Stimulated activated CD8-positive, alpha-beta memory T cell treated with anti-CD3 and anti-CD28 coated beads, Interleukin-2, amount 100 ng/mL, for 48 hours (primary cell): ENCODE results near the gene CCDC178.
"Not testable (repeated sequence)": the region's sequence is repeated elsewhere in the genome, so short reads cannot be mapped to it uniquely, and the experiment has no call there.

ENCODE experiments used
- DNase-seq, 2 donors: peaks; one replicate each; pipeline ENCODE4 v3.0.0-alpha.2; 2020; ENCODE audit warnings: low read depth in 2 of 2

The CCDC178 gene

DNA sequence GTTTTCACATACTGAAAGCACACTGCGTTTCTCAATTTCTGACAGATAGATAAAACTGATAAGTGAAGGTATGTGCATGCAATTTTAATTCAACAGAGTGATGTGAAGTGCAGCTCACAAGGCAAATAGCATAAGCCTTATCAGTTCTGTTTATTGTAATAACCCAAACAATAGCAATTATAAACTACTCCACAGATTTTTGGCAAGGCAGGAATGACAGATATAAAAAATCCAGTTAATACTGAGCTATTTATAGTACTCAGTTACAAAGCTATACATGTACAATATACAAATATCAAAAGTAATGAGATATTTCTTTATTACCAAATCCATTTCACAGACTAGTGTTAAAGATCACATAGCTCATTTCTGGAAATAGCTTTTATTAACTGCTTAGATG is 456.8 kb downstream of the CCDC178 start:
- no peak for DNase-seq

DNA sequence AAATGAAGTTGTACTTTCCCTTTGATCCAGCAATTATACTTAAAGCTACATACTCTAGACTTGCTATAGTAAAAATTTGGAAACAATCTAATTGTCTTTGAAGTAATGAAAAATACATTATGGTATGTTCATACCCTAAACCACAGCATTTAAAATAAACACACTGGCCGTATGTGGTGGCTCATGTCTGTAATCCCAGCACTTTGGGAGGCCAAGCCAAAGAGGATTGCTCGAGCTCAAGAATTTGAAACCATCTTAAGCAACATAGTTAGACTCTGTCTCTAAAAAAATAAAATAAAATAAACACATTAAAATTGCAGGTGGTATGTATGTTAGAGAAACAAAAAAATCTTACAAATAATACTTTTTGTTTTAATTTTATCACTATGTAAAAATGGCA is 459.6 kb downstream of the CCDC178 start:
- no peak for DNase-seq

DNA sequence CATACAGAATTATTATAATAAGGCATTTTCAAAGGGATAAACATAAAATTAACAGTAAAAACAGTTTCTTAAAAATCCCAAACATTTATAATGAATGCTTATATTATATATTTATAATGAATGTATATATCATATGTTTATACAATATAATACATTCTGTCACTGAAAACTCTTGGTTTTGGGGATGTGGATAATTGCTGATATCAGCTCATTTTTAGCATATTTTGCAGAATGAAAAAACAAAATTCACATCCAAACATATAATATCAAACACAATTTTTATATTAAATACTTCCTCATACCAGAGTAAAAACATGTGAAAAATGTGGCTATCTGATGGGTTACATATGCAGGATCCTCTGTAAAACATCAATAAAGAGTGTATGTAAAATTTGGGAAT is 465.0 kb downstream of the CCDC178 start:
- no peak for DNase-seq

DNA sequence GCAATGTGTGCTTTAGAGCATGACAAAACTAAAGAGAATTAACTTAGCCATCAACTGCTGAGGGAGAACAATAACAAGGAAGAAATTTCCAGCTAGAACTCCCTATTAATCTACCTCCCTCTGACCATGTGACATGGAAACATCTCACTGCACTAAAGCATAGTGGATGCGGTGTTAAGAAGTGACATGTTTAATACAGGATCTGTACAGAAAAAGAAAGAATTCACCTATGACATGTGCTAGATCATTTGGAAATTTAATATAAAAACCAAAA is 465.4 kb downstream of the CCDC178 start:
- DNase-seq: no peak

DNA sequence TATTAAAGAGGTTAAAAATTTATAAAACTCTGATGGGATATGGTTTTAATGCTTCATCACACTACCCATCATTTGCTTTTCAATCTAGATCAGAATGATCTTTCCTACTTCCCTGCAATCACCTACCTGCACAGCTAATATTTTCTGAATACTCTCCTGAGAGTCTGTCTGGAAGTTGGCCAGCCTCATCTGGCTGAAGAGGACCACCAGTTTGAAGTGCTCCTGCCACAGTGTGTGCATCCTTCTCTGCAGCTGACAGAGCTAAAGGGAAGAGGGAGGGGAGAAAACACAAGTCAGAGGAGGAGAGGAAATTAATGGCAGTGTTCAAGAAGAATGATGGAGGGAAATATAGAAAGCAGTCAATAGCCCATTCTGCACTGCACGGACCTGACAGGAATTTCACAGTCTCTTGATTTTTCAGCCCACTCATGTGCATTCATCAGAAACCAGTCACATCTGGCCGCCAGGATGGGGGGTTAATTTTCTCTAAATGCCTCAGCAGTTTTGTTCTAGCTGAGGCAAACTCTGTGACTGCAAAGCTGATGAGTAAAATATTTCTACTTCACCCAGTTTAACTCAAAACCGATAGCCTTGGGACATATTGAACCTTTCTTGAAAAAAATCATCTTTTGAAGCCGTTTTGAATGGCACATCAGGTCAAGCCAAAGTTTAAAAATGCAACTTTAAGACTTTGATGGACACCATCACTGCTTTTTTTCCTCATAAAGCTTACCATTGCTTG is 465.9 kb downstream of the CCDC178 start:
- DNase-seq: no peak

DNA sequence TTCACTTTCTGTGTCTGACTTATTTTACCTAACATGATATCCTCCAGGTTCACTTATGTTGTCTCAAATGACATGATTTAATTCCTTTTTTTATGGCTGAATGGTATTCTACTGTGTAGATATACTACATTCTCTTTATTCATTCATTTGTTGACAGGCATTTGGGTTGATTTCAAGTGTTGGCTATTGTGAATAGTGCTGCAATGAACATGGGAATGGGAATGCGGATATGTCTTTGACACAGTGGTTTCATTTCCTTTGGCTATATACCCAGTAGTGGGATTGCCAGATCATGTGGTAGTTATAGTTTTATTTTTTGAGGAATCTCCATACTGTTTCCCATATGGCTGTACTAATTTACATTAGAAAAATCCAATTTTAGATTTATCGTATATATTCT is 472.3 kb downstream of the CCDC178 start:
- no peak for DNase-seq

DNA sequence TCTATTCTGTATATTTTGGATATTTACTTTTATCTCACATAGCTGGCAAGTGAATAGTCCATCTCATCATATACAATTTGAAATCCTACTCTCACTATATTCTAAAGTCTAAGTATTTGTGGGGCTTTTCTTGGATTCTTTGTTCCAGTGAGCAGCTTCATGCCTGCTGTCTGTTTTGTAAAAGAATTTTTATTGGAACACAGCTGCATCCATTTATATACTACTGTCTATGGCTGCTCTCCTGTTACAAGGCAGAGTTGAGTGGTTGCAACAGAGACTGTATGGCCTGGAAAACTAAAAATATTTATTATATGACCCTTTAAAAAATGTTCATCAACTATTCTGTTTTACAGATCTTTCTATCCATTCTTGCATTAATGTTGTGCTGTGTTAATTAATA is 474.4 kb downstream of the CCDC178 start:
- no peak for DNase-seq

DNA sequence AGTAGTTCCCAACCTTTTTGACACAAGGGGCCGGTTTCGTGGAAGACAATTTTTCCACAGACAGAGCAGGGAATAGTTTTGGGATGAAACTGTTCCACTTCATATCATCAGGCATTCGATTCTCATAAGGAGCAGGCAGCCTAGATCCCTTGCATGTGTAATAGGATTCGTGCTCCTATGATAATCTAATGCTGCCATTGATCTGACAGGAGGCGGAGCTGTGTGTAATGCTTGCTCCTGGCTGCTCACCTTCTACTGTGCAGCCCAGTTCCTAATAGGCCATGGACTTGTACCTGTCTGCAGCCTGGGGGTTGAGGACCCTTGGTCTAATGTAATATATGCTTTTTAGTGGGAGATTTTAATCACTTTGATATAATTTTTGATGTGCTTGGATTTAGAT is 479.0 kb downstream of the CCDC178 start:
- DNase-seq: no peak

DNA sequence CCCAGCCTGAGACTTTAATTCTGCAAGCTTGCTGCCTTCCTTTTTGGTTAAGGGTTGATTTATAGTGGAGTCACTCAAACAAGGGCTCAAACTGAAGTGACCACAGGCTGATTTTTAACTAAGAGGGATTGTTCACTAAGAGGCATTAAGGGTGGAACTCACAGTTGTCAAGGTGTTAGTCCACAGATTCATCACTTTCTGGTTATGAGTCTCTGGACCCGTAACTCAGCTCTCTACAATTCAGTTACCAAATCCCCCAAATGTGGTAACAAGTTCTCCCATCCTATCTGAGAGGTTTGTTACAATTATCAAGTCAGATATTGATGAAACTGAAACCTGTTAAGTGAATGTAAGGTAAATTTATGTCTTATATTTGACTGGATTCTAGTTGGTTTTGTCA is 481.8 kb downstream of the CCDC178 start:
- DNase-seq: no peak

DNA sequence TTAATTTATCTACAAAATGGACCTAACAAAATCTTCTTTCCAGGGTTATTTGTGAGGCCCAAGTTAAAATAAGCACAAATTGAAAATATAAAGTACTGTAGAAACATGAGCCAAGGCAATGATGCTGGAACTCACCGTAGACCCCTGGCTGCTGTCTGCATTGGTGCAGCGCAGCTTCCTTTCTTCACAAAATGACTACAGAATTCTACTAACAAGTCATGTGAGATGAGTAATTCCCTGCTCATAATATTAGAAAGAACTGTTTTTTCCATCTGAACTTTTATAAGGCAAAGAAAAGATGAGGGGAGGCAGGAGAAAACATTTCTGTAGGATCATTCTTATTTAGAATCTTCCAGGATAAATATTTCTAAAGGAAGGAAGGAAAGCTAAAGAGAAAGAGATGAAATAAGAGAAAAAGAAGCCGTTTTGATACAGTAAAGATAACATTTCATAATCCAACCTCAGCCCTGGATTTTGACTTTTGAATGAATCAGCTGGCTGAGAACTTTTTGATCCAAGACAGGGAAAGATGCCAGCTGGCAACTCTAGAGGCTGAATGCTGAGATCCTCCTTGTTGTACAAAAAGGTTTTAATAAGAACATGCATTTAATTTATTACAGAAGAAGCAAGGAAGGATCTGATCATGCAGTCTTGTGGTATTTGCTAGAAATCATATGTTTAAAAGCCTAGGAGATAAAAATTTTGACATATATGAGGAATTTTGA is 483.8 kb downstream of the CCDC178 start:
- DNase-seq: no peak

DNA sequence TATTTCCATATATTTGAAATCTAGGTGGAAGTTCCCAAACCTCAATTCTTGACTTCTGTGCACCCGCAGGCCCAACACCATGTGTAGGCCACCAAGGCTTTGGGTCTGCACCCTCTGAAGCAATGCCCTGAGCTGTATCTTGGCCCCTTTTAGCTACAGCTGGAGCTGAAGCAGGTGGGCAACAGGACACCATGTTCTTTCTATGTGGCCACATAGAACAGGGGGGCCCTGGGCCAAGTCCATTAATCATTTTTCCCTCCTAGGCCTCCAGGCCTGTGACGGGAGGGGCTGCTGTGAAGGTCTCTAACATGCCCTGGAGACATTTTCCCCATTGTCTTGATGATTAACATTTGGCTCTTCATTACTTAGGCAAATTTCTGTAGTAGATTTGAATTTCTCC is 488.2 kb downstream of the CCDC178 start:
- not testable (repeated sequence) for DNase-seq

DNA sequence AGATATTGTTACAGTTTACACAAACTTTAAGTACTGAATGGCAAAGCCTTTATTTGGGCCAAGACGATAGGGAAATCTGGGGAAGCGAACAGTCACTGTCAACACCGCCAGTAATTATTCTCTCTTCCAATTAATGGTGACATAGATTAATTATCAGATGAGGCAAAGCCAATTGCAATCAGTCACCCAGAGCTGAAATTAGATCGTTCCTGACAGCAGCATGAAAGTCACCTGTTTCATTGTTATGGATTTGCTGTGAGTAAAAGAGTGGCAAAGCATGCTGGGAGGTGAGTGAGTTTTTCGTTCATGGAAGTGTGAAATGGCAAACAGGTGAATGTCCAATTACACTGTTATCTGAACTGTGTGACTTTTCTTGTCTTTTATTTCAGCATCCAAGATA is 502.9 kb downstream of the CCDC178 start:
- DNase-seq: no peak

DNA sequence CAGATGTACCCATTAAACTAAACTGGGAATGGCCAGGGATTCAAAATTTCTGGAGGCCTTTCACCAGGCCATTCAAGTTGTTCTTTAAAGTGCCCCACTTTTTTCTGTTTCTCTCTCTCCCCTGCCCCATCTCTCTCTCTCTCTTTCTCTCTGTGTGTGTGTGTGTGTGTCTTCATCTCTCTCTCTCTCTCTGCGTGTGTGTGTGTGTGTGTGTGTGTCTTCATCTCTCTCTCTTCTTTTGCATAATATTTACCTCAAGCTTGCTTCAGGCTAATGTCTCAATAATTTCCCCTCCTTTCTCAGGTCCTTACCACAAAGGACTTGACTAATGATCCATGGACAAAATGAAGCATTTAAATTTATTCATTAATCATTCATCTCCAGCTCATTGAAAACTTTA is 503.5 kb downstream of the CCDC178 start:
- DNase-seq: no peak

DNA sequence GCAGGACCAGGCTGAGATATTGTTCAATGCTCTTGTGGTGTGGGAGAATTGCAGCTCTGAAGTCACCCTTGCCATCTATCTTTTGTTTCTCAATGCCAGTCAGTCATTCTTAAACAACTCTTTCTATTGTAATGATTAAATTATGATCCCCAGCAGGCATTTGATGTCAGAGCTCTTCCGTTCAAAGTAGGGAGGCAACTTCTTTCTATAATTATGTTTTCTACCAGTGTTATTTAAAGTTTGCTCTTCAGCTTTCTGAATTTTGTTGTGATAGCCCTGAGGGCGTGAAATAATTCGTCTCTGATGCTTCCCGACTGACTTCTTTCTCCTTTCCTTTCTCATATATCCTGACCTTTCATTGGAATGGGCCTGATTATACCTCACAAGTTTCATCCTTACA is 506.3 kb downstream of the CCDC178 start:
- no peak for DNase-seq

DNA sequence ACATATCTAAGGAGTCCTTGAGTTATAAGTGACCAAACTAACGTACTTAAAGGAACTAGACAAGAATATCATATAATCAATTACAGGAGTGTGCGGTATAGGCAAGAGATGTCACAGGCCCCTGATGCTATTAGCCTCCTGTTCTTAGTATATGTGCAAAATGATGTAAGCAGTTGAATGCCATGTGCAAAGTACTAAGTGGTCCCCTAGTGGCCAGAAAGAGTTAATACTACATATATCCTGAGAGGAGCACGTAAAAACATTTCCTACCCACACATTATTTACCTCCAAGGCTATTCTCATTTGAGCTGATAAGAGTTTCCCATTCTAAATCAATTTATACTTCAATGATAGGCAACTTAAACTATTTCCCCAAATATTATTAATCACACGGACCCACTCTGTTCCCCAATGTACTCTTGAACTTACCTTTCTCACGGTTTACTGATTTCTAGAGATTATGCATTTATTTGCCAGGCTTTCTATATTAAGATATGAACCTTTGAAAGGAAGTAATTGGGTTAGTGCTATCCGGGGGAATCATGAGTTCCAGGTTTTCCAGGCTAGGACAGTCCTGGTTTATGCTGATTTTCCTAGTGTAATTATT is 509.7 kb downstream of the CCDC178 start:
- no peak for DNase-seq

DNA sequence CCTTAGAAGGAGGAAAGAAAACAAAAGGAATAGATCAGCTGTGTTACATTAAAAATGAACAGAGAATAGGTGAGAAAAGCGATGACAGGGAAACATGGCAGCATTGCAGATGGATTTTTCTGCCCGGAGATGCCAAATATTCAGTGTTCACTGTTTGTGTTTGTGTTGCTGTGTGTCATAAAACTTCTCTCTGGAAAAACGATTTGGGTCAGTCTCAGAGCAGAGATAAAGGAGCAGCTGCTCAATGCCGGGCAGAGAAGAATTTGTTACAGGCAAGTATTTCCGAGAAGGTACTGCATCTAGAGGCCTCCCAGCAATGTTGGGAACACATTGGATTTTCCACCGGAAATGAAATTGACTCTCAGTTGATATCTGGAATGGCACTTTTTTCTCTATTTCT is 511.3 kb downstream of the CCDC178 start:
- no peak for DNase-seq

DNA sequence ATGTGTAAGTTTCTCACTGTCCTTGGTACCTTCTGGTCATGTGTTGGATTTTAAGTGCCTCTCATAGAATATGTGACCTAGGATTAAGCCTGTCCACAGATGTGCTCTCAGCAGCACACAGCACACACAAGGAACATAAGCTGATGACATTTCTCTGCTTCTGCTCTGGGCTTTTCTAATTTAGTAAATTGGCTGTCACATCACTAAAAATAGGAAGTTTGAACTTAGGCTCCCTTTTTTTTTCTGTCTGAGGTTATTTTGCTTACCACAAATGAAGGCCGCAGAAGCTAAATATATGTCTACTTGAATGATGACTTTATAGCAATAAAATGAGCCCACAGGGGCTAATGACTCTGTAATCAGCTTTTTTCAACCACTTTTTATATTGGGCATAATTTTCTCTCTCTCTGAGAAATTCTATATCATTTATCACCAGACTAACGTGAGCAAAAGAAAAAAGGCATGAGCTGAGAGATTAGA is 517.5 kb downstream of the CCDC178 start:
- no peak for DNase-seq

DNA sequence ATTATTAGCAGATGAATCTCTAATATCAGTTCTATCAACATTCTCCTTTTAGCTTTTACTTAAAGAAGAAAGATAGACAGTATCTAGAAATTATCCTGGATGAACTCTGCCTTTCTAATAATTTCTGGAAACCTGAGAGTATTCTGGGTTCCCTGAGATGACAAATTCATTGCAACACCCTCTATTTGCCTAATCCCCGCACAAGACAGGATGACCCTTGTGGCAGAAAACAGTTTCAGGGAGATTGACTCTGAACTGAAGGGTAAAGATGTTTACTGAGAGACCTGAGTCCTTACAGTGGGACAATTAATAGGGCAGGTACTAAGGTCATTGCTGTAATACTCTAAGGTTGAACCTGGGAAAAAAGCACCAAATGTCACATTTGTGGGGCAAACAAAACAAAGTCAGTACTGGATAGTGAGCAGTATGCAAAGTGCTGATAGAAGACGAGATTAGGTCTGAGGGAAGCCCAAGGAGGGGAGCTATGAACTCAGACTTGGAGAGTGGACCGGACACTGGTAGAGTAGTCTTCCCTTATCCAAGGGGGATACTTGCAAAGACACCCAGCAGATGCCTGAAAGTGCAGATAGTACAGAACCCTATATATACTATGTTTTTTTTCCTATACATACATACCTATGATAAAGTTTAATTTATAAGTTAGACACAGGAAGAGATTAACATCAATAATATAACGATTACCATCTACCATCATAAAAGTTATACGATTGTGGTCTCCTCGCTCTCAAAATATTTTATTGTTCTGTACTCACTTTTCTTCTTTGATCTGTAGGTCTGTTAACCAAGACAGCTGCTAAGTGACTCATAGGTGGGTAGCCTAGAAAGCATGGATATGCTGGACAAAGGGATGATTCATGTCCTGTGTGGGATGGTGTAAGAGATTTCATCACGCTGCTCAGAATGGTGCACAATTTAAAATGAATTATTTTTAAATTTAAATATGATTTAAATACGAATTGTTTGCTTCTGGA is 519.4 kb downstream of the CCDC178 start:
- no peak for DNase-seq

DNA sequence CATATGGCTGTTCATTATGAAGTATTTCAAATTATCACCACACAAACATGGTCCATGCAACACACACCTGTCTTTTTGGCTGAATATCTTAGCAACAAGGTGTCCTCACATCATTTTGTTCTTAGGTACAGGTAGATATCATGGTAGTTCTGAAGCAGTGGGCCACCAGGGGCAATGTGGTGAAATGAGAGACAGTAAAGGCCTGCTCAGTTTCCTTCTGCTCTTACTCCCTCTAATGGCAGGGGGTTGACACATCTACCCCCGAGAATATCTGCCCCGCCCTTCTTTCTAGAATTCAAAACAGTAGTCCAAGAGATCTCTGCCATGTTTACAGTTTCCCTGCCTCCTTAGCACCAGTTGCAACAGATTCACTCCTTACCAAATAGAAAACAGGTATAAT is 520.7 kb downstream of the CCDC178 start:
- DNase-seq: no peak

DNA sequence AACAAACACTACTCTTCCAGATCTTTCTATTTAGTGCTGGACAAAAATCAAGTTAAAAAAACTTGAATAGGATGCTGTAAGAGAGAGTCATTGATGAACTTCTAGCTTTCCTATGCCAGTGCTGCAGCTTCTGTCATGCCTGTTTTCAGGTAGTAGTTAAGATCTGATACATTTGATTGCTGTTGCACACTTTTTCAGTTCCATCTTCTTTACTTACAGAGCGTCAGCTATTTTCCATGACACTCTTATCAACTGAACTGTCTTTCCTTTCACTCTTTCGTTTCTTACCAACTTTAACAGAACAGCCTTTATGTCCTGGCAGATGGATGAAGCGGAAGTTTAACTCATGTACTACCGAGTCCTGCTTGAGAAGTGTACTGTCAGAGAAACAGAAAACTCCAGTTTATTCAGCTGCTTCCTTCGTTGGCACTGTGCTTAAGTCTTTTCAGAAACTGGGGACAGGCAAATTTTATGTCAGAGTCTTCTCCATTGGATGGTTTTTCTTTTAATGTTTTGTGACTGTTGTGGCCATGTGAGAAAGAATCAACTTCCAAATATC is 521.8 kb downstream of the CCDC178 start:
- no peak for DNase-seq

DNA sequence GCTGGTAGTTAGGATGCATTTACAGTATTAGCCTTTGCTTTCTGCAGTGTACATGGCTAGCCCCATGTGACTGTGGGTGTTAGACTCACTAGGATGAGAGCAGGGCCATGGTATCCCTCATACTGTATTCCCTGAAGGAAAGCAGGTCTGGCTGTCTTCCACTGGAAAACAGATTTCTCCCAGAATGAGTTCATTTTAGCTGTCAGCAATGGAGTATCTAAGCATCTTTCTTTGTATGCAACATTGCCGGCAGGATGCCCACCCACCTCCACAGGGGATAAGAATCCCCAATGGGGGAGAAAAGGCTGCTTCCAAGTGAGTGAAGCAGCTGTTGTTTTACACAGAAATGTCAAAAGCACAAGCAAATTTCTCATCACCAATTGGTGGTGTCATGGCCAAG is 525.0 kb downstream of the CCDC178 start:
- DNase-seq: no peak
